ENCODE measurements around the gene PDK4. TPM values are rescaled to one million over a fixed set of nuclear protein-coding genes. Genes with fewer than 3 reads are reported as not detected.

The PDK4 gene
- total and polyA plus RNA-seq, 2 of the 13 experiments (the other 11 are each of a cell fraction or from before 2014, with no cell fraction given) = 0.04 TPM; not detected in 1

DNA sequence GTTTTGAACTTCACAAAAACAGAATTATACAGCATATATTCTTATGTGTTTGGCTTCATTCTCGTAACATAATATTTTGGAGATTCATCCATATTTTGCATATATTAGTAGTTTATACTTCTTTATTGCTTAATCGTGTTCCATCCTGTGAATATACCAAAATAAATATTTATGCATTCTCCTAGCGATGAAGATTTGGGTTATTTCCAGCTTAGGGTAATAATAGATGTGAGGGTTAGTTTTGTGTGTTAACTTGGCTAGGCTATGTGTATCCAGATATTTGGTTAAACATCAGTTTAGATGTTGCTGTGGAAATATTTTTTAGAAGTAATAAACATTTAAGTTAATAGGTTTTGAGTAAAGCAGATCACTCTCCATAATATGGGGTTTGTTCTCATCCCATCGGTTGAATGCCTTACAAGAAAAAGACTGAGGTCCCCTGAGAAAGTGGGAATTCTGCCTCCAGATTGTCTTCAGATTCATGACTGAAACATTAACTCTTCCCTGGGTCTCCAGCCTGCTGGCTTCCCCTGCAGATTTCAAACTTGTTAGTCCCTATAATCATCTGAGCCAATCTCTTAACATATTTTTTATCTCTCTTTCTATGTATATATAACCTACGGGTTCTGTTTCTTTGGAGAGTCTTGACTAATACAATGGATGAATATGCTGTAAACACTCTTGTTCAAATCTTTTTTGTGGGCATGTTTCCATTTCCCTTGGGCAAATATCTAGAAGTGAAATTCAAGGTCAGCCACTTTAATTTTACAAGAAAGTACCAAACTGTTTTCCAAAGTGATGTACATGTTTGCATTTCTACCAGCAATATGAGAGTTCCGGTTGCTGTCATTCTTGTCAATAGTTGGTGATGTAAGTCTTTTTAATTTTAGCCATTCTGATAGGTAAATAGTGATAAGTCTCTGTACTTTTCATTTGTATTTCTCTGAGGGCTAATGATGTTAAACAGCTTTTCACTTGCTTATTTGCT lies 48.7 kb downstream of the PDK4 start:
- ATAC-seq (no peak), FAIRE-seq (no peak), DNase-seq (ENCODE audit: low spot score) (no peak)
- H3K4me3 ChIP-seq (replicated peaks in 1 of 3; ENCODE audit: insufficient read depth in 1 of 3, low read depth in 2 of 3, low read length in 3 of 3) = no peak overlapping the region
- in situ Hi-C loops (cut with HindIII; ENCODE audit: extremely low pct_ligation_motif_present, low pct_unique_long_range_greater_than_20kb) (loop anchor here (25.0 kb wide), 1 partner anchor 315 kb away; no protein-coding TSS in a partner anchor), intact Hi-C loops (cut with micrococcal nuclease; ENCODE audit: unreplicated experiment) (no loop called here)
- H3K36me3 ChIP-seq (replicated peaks in 1 of 2; ENCODE audit: control insufficient read depth in 1 of 2, insufficient read depth in 2 of 2, low read length in 2 of 2) = no peaks in the 10 kb centered on the region
- no peak overlapping the region for H3K4me2 ChIP-seq (ENCODE audit: low read depth, low read length)
- H3K27me3 ChIP-seq (ENCODE audit: control insufficient read depth in 1 of 2, insufficient read depth in 2 of 2, low read length in 2 of 2) = no peaks in the 10 kb centered on the region; a peak in 1 of 5 replicates
- H3K9ac ChIP-seq (ENCODE audit: insufficient read depth, low read depth, low read length) = no peak overlapping the region
- peaks cover 10% of the 10 kb centered on the region; the same call in 1 of the 2 replicates for H3K4me1 ChIP-seq (ENCODE audit: insufficient read depth, low read length)
- WGBS (ENCODE audit: low lambda C conversion rate) = 47% methylated on average over 6 of the region's 6 CpGs
- ChIA-PET POLR2A (no interaction called here), CTCF (ENCODE audit: low intra/inter-chr PET ratio, low total read pairs) (no interaction called here)
- no peak overlapping the region for H3K27ac ChIP-seq (ENCODE audit: extremely low read length, insufficient read depth, low read length)
- TF ChIP-seq, protein P1, sequence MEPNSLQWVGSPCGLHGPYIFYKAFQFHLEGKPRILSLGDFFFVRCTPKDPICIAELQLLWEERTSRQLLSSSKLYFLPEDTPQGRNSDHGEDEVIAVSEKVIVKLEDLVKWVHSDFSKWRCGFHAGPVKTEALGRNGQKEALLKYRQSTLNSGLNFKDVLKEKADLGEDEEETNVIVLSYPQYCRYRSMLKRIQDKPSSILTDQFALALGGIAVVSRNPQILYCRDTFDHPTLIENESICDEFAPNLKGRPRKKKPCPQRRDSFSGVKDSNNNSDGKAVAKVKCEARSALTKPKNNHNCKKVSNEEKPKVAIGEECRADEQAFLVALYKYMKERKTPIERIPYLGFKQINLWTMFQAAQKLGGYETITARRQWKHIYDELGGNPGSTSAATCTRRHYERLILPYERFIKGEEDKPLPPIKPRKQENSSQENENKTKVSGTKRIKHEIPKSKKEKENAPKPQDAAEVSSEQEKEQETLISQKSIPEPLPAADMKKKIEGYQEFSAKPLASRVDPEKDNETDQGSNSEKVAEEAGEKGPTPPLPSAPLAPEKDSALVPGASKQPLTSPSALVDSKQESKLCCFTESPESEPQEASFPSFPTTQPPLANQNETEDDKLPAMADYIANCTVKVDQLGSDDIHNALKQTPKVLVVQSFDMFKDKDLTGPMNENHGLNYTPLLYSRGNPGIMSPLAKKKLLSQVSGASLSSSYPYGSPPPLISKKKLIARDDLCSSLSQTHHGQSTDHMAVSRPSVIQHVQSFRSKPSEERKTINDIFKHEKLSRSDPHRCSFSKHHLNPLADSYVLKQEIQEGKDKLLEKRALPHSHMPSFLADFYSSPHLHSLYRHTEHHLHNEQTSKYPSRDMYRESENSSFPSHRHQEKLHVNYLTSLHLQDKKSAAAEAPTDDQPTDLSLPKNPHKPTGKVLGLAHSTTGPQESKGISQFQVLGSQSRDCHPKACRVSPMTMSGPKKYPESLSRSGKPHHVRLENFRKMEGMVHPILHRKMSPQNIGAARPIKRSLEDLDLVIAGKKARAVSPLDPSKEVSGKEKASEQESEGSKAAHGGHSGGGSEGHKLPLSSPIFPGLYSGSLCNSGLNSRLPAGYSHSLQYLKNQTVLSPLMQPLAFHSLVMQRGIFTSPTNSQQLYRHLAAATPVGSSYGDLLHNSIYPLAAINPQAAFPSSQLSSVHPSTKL (CRISPR knock-in tag; IDR thresholded peaks at IDR 0.05) = peak; percentile 41; the same call in 1 of the 2 replicates
- TF ChIP-seq, protein P2, sequence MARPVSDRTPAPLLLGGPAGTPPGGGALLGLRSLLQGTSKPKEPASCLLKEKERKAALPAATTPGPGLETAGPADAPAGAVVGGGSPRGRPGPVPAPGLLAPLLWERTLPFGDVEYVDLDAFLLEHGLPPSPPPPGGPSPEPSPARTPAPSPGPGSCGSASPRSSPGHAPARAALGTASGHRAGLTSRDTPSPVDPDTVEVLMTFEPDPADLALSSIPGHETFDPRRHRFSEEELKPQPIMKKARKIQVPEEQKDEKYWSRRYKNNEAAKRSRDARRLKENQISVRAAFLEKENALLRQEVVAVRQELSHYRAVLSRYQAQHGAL (CRISPR knock-in tag; IDR thresholded peaks at IDR 0.05; ENCODE audit: not compliant biosample characterization) = no peak
- TF ChIP-seq ZNF749 (CRISPR knock-in tag; IDR thresholded peaks at IDR 0.05; ENCODE audit: borderline replicate concordance) (no peak), GTF3A (CRISPR knock-in tag; conservative IDR thresholded peaks at IDR 0.05) (no peak)
- no TSS peak for BruUV-seq (replicated peaks)
- no peaks in the 10 kb centered on the region for H3K79me2 ChIP-seq (ENCODE audit: insufficient read depth, low read length)
- H2AFZ ChIP-seq (ENCODE audit: low read length) = no peak overlapping the region
- H4K20me1 ChIP-seq (ENCODE audit: insufficient read depth, low read length) = no peaks in the 10 kb centered on the region
- H3K9me3 ChIP-seq (ENCODE audit: low read length) = no peaks in the 10 kb centered on the region
